Measurements from ENCODE around the gene RXFP1. TPM values are rescaled to one million over a fixed set of nuclear protein-coding genes. Genes with fewer than 3 reads are reported as not detected.
A peak's percentile ranks its signal among the peaks of the same experiment; 100 is the strongest.

RXFP1 gene
- total RNA-seq, 1 donor from 2014 or later: 6.9 TPM

DNA sequence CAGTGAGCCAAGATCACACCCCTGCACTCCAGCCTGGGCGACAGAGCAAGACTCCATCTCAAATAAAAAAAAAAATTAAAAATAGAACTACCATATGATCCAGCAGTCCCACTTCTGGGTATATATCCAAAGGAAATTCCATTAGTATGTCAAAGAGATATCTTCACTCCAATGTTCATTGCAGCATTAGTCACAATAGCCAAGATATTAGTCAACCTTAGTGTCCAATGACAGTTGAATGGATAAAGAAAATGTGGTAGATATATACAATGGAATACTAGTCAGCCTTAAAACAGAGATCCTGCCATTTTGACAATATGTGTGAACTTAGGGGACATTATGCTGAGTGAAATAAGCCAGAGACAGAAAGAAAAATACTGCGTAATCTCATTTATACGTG, 100.6 kb downstream of the RXFP1 start:
- intact Hi-C loops (cut with DNase I): loop anchor here (10.0 kb wide), 1 partner anchor 367 kb away; no protein-coding TSS in a partner anchor
- DNase-seq (no peak), ATAC-seq (no peak)
- Histone ChIP-seq H3K9me3 (no peaks in the 10 kb centered on the region), H3K27me3 (ENCODE audit: low read depth) (no peaks in the 10 kb centered on the region), H3K4me1 (peaks cover 4% of the 10 kb centered on the region), H3K27ac (no peak overlapping the region), H3K4me3 (no peak overlapping the region), H3K36me3 (no peaks in the 10 kb centered on the region)
- TF ChIP-seq CTCF (IDR thresholded peaks at IDR 0.05): no peak

GRCh38 chr4:158624889-158625478, 103.3 kb downstream of the RXFP1 start:
- intact Hi-C loops (cut with DNase I): loop anchor here (10.0 kb wide), 1 partner anchor 370 kb away; no protein-coding TSS in a partner anchor
- H3K4me3 ChIP-seq: no peak overlapping the region
- peaks cover 4% of the 10 kb centered on the region for H3K4me1 ChIP-seq
- ATAC-seq: peak; percentile 68 to 77
- peak; percentile 76 for TF ChIP-seq CTCF (IDR thresholded peaks at IDR 0.05)
- H3K9me3 ChIP-seq: no peaks in the 10 kb centered on the region
- DNase-seq: no peak
- H3K27me3 ChIP-seq (ENCODE audit: low read depth): no peaks in the 10 kb centered on the region
- no peaks in the 10 kb centered on the region for H3K36me3 ChIP-seq
- H3K27ac ChIP-seq: no peak overlapping the region

- no peaks in the 10 kb centered on the region for H3K27me3 ChIP-seq (ENCODE audit: low read depth)
- H3K4me1 ChIP-seq: peaks cover 4% of the 10 kb centered on the region
- H3K9me3 ChIP-seq: no peaks in the 10 kb centered on the region
- no peak overlapping the region for H3K27ac ChIP-seq
- no peak overlapping the region for H3K4me3 ChIP-seq
- TF ChIP-seq CTCF (IDR thresholded peaks at IDR 0.05): no peak
- DNase-seq (no peak), ATAC-seq (no peak)
- H3K36me3 ChIP-seq: no peaks in the 10 kb centered on the region
- intact Hi-C loops (cut with DNase I): loop anchor here (10.0 kb wide), 1 partner anchor 371 kb away; no protein-coding TSS in a partner anchor
These were observed 103.9 kb downstream of the RXFP1 start for GRCh38 chr4:158625544-158625943.

DNA sequence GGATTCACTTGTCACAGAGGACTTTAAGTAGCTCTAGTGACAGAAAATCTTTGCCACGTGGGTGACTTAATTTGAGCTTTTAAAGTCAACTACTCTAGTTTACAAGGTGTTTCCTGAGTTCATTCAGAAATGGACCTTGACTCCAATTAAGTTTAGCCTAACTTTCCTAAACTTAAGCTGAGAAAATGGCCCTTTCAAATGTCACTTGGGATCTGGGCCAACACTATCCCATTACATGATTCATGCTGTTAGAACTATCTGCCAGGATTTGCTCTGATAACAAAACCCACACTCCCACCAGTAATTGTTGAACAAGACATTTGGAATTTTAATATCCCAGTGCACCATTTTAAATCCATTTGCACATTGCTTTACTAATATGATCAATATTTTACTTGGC, 109.2 kb downstream of the RXFP1 start:
- ATAC-seq (no peak), DNase-seq (no peak)
- Histone ChIP-seq H3K9me3 (no peaks in the 10 kb centered on the region), H3K27me3 (ENCODE audit: low read depth) (no peaks in the 10 kb centered on the region), H3K27ac (no peak overlapping the region), H3K36me3 (no peaks in the 10 kb centered on the region), H3K4me1 (no peaks in the 10 kb centered on the region), H3K4me3 (no peak overlapping the region)
- no peak for TF ChIP-seq CTCF (IDR thresholded peaks at IDR 0.05)
- intact Hi-C loops (cut with DNase I): no loop called here

DNA sequence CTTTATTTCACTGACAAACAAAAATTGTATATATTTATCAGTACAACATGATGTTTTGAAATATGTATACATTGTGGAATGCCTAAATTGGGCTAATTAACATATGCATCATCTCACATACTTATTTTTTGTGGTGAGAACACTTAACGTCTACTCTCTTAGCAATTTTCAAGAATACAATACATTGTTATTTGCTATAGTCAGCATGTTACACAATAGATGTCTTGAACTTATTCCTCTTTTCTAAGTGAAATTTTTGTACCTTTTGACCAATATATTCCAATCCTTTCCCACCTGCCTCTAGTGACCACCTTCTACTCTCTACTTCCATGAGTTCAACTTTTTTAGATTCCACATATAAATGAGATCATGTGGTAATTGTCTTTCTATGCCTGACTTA, 114.9 kb downstream of the RXFP1 start:
- no peak overlapping the region for H3K4me3 ChIP-seq
- ATAC-seq (no peak), DNase-seq (no peak)
- no peak for TF ChIP-seq CTCF (IDR thresholded peaks at IDR 0.05)
- H3K27ac ChIP-seq: no peak overlapping the region
- H3K36me3 ChIP-seq: no peaks in the 10 kb centered on the region
- H3K9me3 ChIP-seq: no peaks in the 10 kb centered on the region
- H3K4me1 ChIP-seq: no peaks in the 10 kb centered on the region
- H3K27me3 ChIP-seq (ENCODE audit: low read depth): no peaks in the 10 kb centered on the region
- intact Hi-C loops (cut with DNase I): no loop called here

All from lower lobe of right lung (tissue), 2 donors.